ENCODE measurements around the gene LHPP. TPM values are rescaled to one million over a fixed set of nuclear protein-coding genes. Genes with fewer than 3 reads are reported as not detected.
A peak's percentile ranks its signal among the peaks of the same experiment; 100 is the strongest.

Gene LHPP
- total RNA-seq, 4 donors from 2014 or later: 12.3 to 25.0 (median 16.2) TPM

- Histone ChIP-seq H3K9me3 (no peaks in the 10 kb centered on the region), H3K4me3 (no peak overlapping the region), H3K27me3 (no peaks in the 10 kb centered on the region), H3K4me1 (peaks cover 0 to 28% (median 10%) of the 10 kb centered on the region in 3 donors), H3K36me3 (peaks cover 0 to 32% of the 10 kb centered on the region in 2 donors), H3K27ac (peak overlapping the region in 2 of 4 donors; percentile 43 to 63)
- ATAC-seq: no peak
- TF ChIP-seq EP300 (IDR thresholded peaks at IDR 0.05): no peak
- WGBS, 2 donors (ENCODE audit: low coverage in 1 of 2): 86% methylated on average over 5 of the region's 11 CpGs; no CpG with 5 or more reads in 1 of the 2 donors
Observed at GRCh38 chr10:124614003-124614659, 152.5 kb downstream of the LHPP start.

- WGBS, 2 donors (ENCODE audit: low coverage in 1 of 2): 94 to 98% methylated on average over 7 to 20 of the region's 34 CpGs
- no peak overlapping the region for H3K27ac ChIP-seq
- ATAC-seq: no peak
- no peak for TF ChIP-seq CTCF (IDR thresholded peaks at IDR 0.05)
- no peak for TF ChIP-seq POLR2AphosphoS5 (IDR thresholded peaks at IDR 0.05)
- TF ChIP-seq POLR2A (IDR thresholded peaks at IDR 0.05): no peak
- H3K4me1 ChIP-seq: peaks cover 0 to 28% (median 10%) of the 10 kb centered on the region in 3 donors
- no peaks in the 10 kb centered on the region for H3K27me3 ChIP-seq
- H3K4me3 ChIP-seq: no peak overlapping the region
- peaks cover 0 to 35% of the 10 kb centered on the region in 2 donors for H3K36me3 ChIP-seq
- no peaks in the 10 kb centered on the region for H3K9me3 ChIP-seq
Observed at GRCh38 chr10:124615259-124615658, 153.6 kb downstream of the LHPP start.

DNA sequence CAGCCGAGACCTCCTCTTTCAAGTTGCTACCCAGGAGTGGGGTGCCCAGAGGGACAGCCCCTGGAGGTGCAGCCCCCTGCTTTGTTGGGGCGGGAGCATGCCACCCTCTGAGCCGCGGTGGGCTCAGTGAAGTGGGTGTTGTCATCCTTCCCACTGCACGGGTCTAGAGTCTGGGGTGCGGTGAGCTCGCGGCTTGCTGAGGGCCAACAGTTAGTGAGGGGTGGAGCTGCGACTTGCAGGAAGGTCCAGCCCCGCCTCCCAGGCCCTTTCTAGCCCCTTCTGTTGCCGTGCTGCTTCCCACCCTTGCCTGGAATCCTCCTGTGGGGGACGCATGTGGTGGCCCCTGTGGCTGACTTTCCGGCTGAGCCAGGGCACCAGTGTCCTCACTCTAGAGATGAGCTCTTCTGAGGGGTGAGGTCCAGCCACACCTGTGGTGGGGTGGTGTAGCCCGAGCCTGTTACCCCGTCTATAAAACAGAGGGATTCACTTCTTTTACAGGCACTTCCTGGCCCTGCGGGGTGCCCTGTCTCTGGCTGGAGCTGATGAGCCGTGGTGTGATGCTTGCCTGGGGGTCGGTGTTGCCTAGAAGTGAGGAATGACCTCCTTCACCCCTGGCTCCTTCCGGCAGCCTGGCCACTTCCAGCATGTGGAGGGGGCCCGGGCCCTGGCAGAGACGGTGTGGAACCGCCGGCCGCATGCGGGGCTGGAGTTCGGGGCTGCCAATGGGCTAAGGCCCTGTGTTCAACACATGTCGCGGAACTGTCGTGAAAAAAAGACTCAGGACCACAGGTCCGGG is 154.6 kb downstream of the LHPP start:
- WGBS, 2 donors (ENCODE audit: low coverage in 1 of 2): 93% methylated on average over 3 of the region's 30 CpGs; no CpG with 5 or more reads in 1 of the 2 donors
- H3K4me3 ChIP-seq: no peak overlapping the region
- H3K36me3 ChIP-seq: peaks cover 0 to 35% of the 10 kb centered on the region in 2 donors
- TF ChIP-seq CTCF (IDR thresholded peaks at IDR 0.05) (no peak), POLR2AphosphoS5 (IDR thresholded peaks at IDR 0.05) (no peak), POLR2A (IDR thresholded peaks at IDR 0.05) (no peak), EP300 (IDR thresholded peaks at IDR 0.05) (no peak)
- no peak for ATAC-seq
- H3K9me3 ChIP-seq: no peaks in the 10 kb centered on the region
- no peaks in the 10 kb centered on the region for H3K27me3 ChIP-seq
- peaks cover 0 to 32% (median 10%) of the 10 kb centered on the region in 3 donors for H3K4me1 ChIP-seq
- no peak overlapping the region for H3K27ac ChIP-seq

DNA sequence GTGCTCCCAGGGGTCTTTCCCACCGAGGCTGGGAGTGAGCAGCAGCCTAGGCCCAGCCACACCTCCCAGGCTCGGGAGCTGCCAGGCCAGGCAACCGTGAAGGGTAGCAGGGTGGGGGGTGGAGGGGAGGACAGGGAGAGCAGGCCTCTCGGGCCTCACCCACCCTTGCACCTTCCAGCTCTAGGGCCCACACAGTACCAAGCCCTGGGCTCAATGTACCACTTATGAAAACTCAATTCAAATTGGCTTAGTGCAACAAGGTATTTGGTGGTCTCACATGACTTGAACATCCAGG is 155.2 kb downstream of the LHPP start:
- TF ChIP-seq CTCF (IDR thresholded peaks at IDR 0.05) (no peak), POLR2A (IDR thresholded peaks at IDR 0.05) (no peak), POLR2AphosphoS5 (IDR thresholded peaks at IDR 0.05) (no peak)
- peaks cover 0 to 36% of the 10 kb centered on the region in 2 donors for H3K36me3 ChIP-seq
- H3K9me3 ChIP-seq: no peaks in the 10 kb centered on the region
- peaks cover 0 to 34% (median 10%) of the 10 kb centered on the region in 3 donors for H3K4me1 ChIP-seq
- ATAC-seq: no peak
- no CpG with 5 or more reads among the region's 4 CpGs for WGBS, 2 donors (ENCODE audit: low coverage in 1 of 2)
- no peak overlapping the region for H3K27ac ChIP-seq
- no peaks in the 10 kb centered on the region for H3K27me3 ChIP-seq
- H3K4me3 ChIP-seq: no peak overlapping the region

GRCh38 chr10:124618470-124619073 is 156.9 kb downstream of the LHPP start:
- no peak overlapping the region for H3K27ac ChIP-seq
- WGBS, 2 donors (ENCODE audit: low coverage in 1 of 2): 100% methylated on average over 1 of the region's 18 CpGs; no CpG with 5 or more reads in 1 of the 2 donors

More at GRCh38 chr10:124618470-124619073, 156.9 kb downstream of the LHPP start:
- Histone ChIP-seq H3K4me1 (peaks cover 0 to 27% (median 0%) of the 10 kb centered on the region in 3 donors), H3K36me3 (peaks cover 0 to 54% of the 10 kb centered on the region in 2 donors), H3K27me3 (no peaks in the 10 kb centered on the region), H3K9me3 (no peaks in the 10 kb centered on the region), H3K4me3 (no peak overlapping the region)
- TF ChIP-seq CTCF (IDR thresholded peaks at IDR 0.05) (no peak), POLR2A (IDR thresholded peaks at IDR 0.05) (no peak), POLR2AphosphoS5 (IDR thresholded peaks at IDR 0.05) (no peak), EP300 (IDR thresholded peaks at IDR 0.05) (no peak)
- ATAC-seq: no peak
